NCI-H510A treated with DMSO at 0.1 percent for 48 hours (cell line): ENCODE results near the gene C2orf68.
"Not testable (repeated sequence)": the region's sequence is repeated elsewhere in the genome, so short reads cannot be mapped to it uniquely, and the experiment has no call there.

Source experiments
- DNase-seq: peaks from one replicate; lab custom pipeline; 2025; lab: John Stamatoyannopoulos, UW

C2orf68 gene

DNA sequence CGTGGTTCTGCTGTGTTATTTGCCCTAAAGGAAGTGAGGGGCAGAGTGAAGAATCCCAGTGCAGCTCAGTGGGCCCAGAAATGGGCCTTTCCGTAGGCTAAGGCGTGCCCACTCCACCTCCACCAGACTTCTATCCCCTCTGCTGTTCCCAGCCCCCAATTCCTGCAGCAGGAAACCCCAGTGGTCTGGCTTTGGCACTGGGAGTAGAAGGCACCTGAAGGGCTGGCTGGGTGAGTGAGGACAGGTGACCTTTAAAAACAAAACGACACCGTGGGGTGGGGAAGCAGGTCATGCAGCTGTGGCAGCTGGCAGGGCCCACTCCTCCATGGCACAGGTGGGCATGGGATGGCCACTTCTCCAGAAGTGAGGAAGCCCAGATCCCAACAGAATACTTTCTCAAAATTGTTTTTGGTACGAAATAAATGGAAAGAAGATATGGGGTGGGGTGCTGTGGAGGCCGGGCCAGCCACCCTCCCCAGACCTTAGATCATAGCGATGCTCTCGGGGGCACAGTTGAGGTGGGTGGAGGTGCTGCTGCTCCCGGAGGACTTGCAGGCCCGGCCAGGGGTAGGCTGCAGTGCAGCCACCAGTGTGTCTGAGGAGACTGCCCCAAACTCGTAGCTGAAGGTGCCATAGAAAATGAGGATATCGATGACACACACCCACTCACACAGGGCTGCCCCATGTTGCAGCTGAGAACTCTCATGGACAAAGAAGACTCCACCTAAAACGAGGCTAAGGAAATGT is 13.1 kb downstream of the C2orf68 start:
- no peak for DNase-seq

GRCh38 chr2:85597241-85597640 is 14.6 kb downstream of the C2orf68 start:
- DNase-seq: no peak

DNA sequence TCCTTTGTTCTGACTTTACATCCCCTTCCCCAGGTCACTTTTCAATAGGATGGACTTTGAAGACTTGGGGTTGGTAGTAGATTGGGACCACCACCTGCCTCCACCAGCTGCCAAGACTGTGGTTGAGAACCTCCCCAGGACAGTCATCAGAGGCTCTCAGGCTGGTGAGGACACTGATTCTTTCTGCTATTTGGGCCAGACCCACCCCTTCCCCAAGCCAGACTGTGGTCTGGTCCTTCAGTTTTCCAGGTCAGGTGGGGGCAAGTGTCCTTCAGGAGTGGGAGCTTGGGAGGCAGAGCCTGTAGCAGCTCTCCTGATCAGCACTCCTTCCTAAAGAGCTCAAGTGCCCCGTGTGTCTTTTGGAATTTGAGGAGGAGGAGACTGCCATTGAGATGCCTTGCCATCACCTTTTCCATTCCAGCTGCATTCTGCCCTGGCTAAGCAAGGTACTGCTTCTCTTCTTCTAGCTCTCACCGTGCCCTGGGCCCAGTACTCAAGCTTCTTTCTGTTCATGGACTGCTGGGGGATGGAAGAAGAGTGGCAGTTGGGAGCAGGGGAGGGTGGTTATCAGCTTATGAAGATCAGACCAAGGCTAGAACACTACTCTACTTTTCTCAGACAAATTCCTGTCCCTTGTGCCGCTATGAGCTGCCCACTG is 15.3 kb downstream of the C2orf68 start:
- DNase-seq: no peak

DNA sequence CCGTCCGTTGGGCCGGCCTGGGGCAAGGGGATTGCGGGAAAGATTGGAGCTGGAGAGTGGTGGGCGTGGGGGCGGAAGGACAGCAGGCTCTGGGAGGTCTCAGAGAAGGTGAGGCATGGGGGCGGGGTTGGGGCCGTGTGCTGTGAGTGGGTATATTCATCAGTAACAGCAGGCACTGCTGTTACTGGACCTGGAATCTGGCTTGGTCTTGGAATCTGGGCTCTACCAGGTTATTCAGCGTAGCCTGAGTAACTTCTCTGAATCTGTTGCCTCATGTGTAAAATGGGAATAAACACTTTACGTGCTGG is 15.9 kb downstream of the C2orf68 start:
- no peak for DNase-seq

DNA sequence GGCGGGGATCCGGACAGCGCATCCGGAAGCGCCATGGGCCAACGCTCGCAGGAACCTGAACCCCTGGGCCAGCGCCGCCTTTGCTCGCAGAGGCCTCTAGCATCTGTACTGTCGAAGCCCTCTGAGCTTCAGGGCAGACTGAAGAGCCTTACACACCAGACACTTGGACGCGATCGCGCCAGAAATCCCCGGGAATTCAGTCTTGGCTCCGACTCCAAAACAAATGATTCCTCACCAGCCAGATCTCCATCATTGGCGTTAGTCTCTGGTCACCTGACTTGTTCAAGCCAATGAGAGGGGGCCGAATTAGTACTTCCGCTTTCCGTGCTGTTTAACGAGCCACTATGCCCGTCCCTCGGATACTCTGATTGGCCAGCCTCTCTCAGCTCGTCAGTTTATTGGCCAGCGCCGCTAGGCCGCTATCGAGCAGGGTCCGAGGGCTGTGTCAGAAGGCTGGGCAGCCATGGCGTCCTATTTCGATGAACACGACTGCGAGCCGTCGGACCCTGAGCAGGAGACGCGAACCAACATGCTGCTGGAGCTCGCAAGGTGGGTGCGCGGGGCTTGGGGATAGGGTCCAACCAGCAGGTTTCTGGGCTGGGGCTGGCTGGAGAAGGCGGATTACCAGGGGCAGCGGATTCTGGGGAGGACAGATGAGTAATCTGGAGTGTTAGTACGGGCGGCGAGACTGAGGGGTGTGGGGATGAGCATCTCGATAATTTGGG is 16.4 kb downstream of the C2orf68 start, which contains the start of gene RNF181:
RNF181 (plus strand) TSS at position 445 of the 725 bp plus-strand sequence; CDS start at position 464, 19 bp downstream.
- DNase-seq: peak; percentile 98

GRCh38 chr2:85594715-85595300 is 17.1 kb downstream of the C2orf68 start:
- no peak for DNase-seq

DNA sequence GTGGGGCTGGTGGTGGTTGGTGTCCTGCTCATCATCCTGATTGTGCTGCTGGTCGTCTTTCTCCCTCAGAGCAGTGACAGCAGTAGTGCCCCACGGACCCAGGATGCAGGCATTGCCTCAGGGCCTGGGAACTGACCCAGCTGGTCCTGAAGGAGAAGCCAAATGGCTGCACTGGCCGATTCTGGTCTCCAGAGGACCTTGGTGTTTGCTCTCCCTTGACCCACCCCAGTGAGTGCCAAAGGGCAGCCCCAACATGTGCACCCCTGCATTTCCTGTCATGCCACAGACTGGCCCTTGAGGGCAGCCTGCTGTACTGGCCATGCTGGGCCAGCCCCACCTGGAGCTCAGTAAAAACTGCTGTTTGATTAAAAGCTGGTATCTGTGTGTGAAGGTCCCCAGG is 18.8 kb downstream of the C2orf68 start:
- no peak for DNase-seq

- DNase-seq: not testable (repeated sequence)
These were observed 19.6 kb downstream of the C2orf68 start for GRCh38 chr2:85592299-85592698.

DNA sequence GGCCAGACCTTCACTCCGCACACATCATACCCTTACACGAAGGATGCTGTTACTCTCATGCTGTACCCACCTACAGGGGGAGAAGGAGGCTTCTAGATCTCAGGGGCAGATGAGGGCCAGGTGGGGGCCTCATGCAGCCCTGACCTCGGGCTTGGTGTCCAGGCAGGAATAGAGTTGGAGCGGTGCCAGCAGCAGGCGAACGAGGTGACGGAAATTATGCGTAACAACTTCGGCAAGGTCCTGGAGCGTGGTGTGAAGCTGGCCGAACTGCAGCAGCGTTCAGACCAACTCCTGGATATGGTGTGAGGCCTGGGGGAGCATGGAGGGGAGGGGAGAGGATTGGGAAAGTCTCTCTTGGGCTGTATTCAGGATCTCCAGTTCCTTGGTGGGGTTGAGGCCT is 20.3 kb downstream of the C2orf68 start:
- no peak for DNase-seq

GRCh38 chr2:85590950-85591349 is 20.9 kb downstream of the C2orf68 start:
- no peak for DNase-seq

GRCh38 chr2:85589982-85590791 is 21.7 kb downstream of the C2orf68 start:
- DNase-seq: peak; percentile 67

DNA sequence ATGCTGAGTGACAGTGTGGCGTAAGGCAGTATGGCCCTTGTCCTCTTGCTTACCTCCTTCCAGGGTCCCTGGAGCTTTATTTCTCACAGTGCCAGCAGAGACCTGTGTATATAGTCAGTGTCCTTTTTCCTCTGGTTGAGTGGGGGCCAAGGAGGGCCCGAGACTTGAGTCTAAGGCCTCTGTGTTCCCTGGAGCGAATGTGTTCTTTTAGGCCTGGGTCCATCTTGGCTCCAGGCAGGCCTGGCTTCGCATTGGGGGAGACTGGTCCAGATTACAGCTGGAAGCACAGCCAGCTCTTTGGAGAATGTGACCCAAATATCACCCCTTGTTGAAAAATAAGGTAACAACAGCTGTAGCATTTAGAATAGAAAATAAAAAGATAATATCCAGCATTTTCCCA is 22.7 kb downstream of the C2orf68 start:
- no peak for DNase-seq

DNA sequence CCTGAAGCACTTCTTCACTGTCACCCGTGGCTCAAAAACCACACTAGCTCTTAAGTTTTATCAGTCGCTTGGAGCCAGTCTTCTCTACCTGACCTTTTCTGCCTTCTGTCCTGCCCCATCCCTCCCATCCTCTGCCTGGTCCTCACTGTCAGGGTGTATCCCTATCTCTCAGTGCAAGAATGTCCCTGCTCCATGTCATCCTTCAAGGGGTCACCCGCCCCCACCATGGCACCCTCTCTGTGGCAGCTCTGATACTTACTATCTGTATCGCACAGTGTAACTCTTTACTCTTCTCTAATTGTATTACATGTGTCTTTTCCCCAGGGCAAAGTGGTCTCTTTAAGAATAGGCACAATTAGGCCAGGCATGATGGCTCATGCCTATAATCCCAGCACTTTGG is 23.2 kb downstream of the C2orf68 start:
- no peak for DNase-seq

- no peak for DNase-seq
These were observed 23.6 kb downstream of the C2orf68 start for GRCh38 chr2:85588236-85588635.

DNA sequence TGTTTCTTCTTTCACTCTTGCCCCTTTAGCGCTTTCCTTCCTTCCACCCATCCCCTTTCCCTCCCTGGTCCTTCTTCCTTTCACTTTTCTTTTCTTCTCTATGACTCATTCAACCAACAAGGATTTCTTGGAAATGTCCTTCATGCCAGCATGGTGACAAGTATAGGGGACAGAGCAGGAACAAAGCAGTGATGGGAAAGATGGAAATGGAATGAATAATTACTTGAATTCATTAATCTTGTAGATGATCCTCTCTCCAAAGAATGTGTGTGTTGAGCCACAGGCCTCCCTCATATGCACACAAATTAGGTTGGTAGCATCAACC is 26.1 kb downstream of the C2orf68 start:
- no peak for DNase-seq

- no peak for DNase-seq
These were observed 26.7 kb downstream of the C2orf68 start for GRCh38 chr2:85584857-85585780.

DNA sequence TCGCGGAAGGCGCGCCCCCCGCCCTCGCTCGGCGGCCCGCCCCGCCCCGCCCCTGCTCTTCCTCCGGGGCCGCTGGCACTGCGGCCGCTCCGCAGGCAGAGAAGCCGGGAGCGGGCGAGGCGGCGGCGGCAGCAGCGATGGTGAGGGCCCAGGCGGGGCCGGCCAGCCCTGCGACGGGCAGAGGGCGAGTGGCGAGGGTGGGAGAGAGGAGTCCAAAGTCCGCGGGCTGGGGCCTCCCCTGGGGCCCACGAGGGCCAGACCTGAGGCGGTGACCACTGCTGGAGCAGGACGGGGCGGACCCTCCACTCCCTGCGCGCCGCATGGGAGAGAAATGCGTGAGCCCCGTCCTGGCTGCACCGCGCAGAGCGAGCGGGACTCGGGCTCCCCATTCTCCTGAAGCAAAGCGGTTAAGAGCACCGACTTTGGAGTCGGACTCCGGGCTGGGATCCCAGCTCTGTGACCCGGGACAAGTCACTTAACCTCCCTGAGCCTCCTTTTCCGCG is 27.5 kb downstream of the C2orf68 start, which contains the start of gene VAMP5:
VAMP5 (plus strand) TSS at position 78 of the 503 bp plus-strand sequence; CDS start at position 138, 60 bp downstream.
- DNase-seq: no peak

DNA sequence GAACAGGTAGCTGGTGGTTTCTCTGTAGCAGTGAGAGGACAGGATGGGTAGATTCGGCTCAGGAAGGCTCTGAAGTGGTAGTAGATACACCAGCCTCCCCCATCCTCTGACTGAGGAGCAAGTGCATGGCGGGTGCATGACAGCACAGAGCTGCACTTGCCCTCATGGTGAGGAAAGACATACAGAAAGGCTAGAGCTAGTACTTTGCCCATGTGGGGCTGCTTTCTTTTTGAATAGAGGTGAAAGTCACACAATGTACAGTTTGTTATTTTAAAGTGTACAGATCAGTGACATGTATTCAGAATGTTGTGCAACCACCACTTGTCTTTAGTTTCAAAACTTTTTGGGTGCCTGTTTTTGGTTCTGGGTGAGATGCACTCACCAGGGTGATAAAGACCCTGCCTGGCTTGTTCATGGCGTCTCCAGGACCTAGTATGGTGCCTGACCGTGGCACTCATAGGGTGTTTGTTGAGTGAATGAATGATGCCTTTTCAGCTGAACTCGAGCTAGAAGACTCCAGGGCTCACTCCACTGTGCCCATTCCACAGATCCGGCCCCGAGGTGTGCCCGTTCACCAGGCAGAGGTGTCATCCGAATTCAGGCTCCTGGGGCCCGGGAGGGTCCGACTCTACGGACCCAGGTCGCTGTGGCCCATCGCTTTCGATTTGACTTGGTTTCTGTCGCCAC is 28.1 kb downstream of the C2orf68 start:
- no peak for DNase-seq

GRCh38 chr2:85582492-85582891 is 29.4 kb downstream of the C2orf68 start:
- DNase-seq: no peak

GRCh38 chr2:85580206-85580605 is 31.7 kb downstream of the C2orf68 start:
- no peak for DNase-seq
